Measurements from ENCODE around the gene ETS2.

The ETS2 gene

DNA sequence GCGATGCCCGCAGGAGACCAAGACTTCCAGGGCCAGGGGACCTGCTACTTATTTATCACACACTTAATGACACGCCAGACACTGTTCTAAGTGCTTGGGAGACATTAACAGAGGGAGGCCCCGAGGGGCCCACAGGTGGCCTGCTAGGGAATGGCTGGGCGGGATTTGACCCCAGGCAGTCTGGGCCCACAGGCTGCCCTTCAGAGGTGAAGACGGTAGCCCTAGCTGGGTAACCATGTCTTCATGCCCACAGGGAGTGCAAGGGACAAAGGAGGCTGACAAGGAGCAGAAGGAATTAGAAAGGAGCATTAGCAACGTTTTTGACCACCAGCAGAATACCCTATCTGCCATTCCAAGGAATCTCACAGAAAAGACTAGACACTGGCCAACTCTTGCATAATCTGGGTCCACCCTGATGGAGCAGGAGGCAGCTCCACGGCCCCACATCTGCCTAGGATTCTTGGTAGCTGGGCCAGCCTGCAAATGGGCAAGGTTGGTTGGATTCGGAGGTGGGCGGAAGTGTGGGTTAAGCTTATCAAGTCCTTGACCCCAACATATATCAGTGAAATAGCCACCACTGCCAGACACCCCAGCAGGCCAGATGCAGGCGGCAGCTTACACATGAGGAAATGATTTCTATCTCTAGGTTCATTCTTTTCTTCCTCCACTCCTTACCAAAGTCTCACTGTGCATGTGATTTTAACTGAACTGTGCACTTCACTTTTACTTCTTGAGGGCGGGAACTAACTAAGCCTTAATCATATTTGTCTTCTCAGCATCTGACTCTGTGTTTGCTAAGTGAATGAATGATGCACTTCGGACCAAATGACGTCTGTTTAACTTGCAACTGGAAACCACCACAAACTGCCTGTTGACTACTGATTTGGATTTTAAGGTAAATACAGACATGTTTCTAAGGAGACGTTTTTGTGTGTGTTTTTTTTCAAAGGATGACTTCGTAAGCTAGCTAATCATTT lies 3.4 kb upstream of the ETS2 start:
- no peak for DNase-seq

DNA sequence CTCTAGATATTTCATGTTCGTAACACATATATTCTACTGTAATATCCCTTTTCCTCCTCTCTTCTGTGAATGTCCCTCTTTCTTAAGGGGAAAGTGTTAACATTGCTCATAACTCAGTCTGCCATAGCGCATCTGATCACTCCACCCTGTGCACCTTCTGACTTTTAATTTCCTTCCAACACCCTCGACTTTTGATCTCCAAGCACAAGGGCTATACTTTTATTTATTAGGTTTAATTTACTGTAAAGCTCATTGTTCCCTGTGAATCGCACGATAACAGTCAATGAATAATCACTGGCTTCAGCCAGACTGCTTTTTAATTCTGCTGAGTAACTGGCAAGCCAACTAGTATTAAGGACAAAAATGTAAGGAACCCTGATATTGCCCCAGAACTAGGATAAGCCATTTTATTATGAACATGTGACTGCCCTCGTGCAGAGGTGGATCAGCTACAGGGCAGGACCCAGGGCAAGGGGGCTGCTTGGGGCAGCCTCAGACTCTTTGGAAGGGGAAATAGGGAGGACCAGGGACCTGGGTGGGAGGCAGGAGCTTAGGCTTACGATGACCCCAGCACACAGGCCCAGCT lies 2.6 kb upstream of the ETS2 start:
- DNase-seq: no peak

DNA sequence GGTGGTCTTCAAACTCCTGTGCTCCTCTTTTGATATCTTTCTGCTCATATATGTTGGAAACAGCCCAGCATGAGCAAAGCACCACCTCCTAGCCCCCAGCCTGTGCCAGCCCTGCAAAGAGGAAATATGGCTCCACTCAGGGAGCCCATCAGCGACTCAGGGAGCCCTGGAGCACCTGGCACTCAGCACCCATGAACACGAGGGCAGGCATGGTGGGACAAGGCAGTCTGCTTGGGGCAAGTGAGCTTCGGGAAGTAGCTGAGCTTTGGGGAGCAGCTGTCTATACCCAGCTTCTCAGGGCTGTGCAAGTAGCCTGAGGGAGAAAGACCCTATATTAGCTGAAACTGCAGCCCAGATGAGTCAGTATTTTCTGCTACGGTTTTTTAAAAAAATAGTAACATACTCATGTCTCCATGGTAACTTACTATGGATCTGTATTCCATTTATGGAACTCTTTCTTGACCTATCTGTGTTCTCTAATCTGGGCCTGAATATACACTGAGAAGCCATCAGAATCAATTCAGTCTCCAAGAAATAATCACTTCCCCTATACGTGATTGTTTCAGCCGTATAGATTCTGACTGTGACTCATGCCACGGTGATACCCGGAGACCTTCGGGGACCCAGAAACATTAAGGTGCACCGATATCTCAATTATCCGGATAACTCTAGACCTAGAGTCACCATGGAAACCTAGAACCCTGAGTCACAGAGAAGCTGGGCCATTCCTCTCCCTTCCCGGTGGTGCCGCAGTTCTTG lies 1.5 kb upstream of the ETS2 start:
- no peak for DNase-seq

DNA sequence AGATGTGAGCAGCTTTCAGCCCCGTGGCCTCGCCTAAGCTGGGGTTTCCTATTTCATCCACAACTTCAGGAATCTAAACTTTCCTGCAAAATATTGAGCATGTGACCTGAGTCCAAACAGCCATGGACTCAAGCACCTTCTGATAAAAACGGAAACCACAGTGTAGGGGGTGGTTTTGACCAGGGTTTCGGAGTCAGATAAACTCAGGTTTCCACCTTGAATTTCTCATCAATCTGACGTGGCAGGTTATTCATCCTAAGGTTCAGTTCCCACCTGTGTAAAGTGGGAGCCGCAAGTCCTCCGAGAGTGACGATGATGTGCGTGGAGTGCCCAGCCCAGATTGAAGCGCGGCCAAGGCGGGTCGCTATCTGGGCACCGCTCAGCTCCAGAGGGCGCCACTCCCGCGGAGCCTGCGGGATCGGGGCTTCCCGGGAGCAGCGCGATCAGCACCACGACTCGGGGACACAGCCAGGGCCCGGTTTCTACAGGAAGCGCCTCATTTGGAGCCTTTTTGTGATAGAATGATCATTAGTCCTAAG lies 871 bp upstream of the ETS2 start:
- peak in 1 of 2 experiments; percentile 81 for DNase-seq

DNA sequence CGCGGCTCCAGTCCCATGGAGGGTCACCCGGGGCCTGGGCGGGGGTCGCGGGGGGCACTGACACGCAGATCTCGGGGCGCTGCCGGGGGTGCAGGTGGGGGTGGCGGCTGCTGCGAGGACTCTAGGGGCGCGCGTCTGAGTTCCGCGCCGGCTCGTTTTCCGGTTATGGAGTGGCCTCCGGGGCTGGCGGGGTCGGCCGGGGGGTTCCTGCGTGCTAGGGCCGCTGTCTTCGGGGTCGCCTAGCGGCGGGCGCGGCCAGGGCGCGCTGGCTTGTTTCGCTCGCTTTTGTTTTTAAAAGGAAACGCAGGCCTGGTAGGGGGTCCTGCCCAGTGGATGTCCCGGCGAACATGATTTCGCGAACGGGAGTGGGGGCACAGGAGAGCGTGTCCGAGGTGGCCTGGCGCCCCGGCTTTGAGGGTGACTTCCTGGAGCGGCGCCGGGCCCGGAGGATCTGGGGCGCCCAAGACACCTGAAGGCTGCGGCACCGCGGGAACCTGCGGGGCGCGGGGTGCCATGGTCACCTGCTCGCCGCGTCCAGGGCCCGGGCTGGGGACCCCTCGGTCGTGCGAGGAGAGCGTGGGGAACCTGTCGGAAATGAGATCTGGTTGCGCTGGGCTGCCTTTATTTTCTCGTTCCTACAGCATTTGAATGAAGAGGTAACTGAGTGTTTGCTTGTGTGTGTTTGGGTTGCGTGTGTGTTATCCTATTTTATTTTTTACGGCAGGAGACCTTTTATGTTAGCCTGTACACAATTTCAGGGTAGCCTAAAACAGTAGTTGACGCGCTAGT lies 618 bp downstream of the ETS2 start:
- DNase-seq: peak in 1 of 2 experiments; percentile 57

DNA sequence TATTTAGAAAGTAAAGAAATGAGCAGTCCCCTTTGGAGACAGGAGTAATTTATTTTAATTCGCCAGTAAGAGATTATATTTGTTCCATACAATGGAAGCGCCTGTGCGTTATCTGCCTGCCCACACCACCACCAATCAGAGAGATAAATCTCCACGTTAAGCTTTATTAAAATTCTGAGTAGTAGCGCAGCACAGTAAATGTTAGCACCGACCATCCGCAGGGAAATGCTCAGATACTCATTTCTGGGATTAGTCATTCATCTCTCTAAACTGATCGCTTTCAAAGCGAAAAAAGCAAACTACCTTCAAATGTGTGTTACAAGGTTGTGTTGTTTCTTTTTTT lies 1.2 kb downstream of the ETS2 start:
- DNase-seq: peak in 1 of 2 experiments; percentile 46

DNA sequence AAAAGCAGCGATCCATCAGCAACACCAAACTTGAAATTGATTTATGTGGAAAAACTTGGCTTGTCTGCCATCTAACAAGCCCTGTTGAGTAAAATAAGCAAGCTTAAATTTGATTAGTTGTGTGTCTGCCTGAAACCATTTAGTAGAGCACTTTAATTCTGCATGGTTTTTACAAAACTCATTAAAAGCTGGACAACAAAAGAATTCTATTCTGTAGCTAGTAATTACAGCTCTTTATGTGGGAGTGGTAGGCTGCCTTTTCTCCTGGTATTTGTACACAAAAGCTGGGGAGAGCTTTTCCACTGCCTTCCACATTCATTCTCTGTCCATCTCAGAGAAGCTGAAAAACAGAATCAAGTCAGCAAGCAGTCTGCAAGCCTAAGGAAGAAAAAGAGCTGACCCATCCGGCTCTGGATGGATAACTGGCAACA lies 1.7 kb downstream of the ETS2 start:
- DNase-seq: no peak

DNA sequence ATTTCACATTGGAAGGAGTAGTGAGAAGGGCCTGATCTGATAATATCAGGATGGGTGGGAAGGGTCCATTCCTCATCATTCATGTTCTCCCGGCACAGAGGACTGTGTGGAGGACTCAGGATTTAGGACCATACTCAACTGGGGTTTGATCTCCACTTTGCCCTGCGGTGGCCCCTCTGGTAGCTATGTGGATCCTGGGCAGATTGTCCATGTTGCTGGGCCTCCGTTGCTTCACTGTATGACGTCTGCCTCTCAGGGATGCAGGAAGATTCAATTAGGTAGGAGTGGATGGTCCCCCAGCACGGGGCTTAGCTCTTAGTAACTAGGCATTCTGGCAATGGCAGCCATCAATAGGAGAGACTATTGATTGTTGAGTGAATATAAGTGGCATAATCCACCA lies 2.3 kb downstream of the ETS2 start:
- no peak for DNase-seq

DNA sequence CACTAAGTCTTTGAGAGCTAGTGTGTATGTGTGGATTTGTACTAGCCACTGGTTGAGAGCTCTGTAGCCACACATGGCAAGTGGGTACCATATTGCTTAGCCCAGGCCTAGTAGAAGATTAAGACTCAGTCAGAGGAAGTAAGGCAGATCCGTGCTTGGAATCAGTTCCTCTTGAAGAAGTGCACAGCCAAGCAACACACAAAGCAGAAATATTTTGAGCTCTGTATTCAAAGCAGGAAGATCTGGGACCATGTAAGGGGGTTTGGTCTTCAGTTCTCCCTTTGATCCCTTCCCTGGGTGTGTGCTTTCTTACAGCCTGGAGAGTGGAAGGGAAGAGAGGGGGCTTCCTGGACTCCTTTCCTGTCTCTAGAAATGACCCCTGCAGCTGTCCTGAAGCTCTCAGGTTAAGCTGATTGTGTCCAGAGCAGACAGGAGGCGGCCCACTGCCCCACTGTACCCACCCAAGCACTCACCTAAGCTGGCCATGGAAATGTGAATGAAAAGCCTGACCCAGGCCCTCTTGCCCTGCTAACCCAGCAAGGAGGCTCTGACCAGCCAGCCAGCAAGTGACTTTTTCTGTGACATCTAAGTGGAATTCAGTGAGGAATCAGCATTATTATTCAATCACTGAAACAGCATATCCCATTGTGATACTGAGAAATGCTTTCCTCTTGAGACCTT lies 3.6 kb downstream of the ETS2 start:
- DNase-seq: no peak

DNA sequence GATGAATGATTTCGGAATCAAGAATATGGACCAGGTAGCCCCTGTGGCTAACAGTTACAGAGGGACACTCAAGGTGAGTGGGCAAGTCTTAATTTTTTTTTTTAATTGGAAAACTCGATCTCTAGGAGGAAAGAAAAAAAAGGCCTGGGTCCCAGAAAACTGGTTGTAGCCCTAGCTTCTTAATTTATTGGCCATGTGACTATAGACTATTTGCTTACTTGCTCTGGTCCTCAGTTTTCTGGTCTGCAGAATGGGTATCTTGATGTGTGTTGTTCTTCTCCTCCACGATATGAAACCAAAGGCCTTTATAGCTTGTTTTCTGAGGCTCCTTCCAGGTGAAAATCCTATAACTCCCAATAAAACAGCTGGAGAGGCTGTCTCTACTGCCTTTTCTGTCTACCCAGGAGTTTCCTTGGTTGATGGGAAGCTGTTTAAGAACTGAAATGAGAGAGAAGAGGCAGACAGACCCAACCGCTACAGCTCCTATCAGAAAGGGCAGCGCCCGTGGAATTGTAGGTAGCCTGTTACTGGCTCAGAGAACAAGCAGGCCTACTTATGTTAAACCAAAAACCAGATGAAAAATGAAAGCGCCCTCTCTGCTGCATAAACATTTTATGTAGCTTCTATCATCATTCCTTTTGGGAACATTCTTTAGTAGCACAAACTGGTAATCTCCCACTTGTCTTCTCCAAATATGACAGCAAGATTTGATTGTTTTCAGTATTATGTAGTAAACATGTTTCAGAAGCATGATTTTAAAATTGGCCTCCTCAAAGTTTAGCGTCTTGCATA lies 4.5 kb downstream of the ETS2 start:
- DNase-seq: no peak

DNA sequence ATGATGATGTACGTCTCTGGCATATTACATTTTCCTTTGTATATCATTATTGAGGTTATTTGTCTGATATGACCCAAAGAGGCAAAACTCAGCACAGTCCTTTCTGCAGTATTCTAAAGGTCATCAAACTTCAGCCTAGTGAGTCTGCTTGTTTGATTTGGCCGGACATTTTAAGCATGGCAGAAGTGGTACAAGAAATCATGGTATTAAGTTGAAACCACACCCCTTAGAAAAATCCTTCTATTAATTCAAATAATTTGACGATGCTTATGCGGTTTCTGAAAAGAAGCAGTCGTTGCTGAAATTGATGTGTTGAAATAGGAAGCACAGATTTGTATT lies 5.1 kb downstream of the ETS2 start:
- DNase-seq: no peak

DNA sequence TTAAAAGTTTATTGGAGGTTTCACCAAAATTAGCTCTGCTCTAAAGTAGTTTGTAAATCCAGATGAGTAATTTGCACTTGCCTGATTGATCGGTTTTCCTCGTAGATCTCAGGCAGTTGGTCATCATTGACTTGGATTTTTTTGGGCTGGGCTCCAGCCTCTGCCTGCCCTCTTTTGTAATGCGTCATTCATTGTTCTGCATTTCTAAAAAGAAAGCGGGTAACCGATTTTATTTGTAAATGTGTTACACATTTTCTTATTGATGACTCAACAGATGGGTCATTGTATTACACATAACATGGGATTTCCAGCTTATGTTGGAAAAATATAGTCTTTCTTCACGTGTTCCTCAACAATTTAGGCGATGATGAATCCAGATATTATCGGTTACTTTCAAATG lies 5.5 kb downstream of the ETS2 start:
- DNase-seq: no peak

DNA sequence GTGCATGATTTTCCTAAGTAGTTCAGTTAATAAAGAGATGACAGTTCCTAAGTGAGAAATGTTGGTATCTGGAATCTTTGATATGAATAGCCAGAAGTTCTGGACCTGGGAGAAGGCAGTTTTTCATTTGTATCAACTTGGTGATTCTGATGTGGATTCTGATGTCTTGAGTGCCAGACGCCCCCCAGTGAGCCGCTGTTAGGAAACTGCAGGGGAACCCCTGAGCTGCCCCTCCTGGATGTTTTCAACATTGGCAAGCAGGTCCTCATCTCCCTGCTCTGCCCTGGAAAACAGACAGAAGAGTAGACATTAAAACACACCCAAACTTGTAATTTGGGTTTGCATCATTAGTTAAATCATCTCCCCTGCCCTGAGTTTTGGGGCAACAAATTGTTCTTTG lies 7.4 kb downstream of the ETS2 start:
- no peak for DNase-seq

DNA sequence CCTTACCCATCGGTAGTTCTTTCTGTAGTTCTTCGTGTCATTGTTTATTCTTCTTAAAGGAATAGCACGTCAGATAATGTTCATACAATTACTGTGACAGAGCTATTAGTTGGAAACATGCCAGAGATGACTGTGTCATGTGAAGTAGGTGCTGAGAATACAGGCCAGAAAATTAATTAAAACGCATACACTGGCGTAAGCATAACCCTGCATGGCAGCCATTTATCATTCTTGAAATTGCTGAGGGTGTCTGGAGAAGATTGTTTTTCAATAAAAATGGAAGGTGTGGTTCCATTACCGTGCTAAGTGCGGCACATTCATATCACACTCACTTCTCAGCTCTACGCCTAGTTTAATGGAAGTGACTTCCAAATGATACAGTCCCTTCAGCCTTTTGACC lies 7.8 kb downstream of the ETS2 start:
- DNase-seq: no peak

DNA sequence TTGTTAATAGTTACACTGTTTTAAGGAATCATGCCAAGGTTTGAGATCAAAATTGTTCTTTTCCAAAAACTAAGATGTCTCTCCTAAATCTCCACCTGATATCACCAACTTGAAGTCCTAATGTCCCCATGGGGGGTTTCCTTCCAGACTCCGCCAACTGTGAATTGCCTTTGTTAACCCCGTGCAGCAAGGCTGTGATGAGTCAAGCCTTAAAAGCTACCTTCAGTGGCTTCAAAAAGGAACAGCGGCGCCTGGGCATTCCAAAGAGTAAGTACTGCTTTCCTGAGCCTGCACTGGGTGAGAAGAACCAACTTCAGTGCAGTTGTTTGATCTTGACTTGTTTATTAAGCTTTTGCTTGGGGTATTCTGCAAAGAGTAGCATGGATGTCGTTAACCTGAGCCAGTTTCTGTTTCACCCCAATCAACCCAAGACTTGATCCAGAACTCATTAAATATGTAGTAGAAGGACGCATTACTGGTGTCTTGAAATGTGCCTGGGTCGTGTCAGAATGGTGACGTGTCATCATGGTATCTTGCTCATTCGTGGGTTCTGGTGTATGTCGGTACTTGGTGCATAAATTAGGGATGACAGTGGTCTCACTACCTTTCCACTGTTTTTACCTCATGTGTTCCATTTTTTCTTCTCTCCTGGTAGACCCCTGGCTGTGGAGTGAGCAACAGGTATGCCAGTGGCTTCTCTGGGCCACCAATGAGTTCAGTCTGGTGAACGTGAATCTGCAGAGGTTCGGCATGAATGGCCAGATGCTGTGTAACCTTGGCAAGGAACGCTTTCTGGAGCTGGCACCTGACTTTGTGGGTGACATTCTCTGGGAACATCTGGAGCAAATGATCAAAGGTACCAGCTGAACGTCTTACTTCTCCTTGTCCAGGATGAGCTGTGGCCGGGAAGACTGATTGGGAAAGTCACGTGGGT lies 8.7 kb downstream of the ETS2 start:
- DNase-seq: no peak

DNA sequence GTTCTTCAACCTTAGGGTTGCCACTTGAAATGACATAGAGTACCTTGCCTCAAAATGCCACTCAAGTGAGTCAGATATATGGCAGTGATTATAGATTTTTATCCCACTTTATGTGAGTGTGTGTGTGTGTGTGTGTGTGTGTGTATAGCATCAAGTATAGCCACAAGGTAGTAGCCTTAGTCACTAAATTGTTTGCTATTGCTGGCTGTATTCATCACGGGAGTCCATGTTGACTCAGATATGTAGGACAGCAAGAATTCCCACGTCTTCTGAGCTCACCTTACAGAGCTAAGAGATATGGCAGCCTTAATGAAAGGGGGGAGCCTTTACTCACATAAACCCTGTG lies 9.3 kb downstream of the ETS2 start:
- no peak for DNase-seq

DNA sequence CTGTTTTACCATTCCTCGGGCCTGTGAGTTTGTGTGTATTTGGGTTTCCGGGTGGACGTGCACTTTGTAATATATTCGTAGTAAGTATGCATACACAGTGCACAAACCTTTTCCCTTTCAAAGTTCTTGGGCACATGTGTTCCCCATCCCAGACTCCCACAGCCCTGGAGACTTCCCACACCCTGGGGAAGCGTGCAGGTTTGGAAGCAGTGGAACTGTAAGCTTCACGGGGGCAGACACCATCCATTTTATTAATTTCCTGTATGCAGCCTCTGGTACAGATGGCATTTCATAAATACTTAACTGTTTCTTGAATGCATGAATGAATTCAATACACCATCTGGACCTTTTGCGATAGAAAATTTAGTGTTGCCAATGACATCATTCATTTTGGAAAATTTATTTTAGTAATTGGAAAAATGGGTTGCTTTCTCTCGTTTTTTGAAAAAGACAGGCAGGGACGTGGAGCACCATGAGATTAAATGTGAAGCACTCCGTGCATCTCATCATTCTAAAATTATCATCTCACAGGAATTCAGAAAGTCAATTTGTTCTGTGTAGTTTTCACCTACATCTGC lies 10.8 kb downstream of the ETS2 start:
- no peak for DNase-seq

DNA sequence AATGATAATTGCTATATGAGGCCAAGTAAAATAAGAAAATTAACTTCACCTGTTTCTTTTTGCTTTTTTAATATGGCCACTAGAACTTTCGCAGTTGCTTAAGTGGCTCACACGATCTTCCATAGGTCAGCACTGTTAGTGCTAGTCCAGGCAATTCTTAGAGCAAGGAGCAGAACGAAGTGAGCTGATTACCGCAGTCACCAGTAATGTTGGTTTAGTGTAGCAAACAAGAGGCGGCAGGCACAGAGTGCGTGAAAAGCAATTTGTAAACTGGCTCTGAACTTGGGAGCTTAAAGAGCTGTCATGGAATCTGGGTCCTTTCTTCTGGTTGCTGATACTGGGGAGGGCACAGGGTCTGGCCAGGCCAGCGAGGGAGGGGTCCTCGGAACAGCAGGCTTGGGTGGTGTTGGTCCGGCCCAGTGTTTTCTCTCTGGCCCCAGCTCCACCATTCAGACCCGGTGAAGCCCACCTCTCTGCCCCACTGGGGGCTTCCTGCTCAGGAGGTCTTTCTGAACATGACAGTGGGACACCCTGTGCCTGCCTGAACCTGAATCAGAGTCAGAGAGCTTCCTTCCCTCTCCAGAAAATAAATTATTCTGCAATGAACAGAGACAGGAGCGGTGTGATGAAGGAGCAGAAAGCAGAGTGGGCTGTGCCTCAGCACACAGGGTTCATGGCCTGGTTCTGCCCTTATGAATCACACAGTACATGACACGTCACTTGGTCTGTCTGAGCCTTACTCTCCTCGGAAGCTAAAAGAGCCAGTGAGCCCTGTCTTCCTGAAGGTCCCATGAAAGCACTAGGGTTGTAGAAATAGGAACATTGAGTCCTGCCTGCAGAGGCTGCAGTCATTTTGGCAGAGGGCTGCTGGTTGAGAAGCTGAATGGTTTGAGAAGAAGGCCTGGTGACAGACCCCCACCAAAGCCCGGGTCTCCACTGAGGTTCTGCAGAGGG lies 11.9 kb downstream of the ETS2 start:
- DNase-seq: no peak

DNA sequence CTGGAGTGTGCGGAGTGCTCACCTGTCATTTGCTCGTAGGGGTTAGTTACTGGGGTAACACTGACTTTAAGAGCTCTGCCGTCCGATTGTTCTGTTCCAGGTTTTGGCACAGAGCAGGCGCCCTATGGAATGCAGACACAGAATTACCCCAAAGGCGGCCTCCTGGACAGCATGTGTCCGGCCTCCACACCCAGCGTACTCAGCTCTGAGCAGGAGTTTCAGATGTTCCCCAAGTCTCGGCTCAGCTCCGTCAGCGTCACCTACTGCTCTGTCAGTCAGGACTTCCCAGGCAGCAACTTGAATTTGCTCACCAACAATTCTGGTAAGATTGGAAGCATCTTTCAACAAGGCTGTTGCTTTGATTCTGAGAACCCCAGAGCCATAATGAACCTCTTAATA lies 12.6 kb downstream of the ETS2 start:
- no peak for DNase-seq

Data from NCI-H526 (cell line).